ENCODE measurements around the gene GBE1.

- TF ChIP-seq, protein P1, sequence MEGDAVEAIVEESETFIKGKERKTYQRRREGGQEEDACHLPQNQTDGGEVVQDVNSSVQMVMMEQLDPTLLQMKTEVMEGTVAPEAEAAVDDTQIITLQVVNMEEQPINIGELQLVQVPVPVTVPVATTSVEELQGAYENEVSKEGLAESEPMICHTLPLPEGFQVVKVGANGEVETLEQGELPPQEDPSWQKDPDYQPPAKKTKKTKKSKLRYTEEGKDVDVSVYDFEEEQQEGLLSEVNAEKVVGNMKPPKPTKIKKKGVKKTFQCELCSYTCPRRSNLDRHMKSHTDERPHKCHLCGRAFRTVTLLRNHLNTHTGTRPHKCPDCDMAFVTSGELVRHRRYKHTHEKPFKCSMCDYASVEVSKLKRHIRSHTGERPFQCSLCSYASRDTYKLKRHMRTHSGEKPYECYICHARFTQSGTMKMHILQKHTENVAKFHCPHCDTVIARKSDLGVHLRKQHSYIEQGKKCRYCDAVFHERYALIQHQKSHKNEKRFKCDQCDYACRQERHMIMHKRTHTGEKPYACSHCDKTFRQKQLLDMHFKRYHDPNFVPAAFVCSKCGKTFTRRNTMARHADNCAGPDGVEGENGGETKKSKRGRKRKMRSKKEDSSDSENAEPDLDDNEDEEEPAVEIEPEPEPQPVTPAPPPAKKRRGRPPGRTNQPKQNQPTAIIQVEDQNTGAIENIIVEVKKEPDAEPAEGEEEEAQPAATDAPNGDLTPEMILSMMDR (optimal IDR thresholded peaks at IDR 0.05 in 1 of 3, IDR thresholded peaks at IDR 0.05 in 1 of 3, conservative IDR thresholded peaks at IDR 0.05 in 1 of 3; ENCODE audit: extremely low read depth in 1 of 3, insufficient read depth in 2 of 3, low read length in 3 of 3) = no peak
- TF ChIP-seq EZH2 (IDR thresholded peaks at IDR 0.05; ENCODE audit: low read length) = no peak
Measured at GRCh38 chr3:81496407-81497104, 264.9 kb downstream of the GBE1 start.

All from keratinocyte (primary cell).